Measurements from ENCODE around the gene SLC41A1. TPM values are rescaled to one million over a fixed set of nuclear protein-coding genes. Genes with fewer than 3 reads are reported as not detected.

Gene SLC41A1
- total and polyA plus RNA-seq, 2 donors (not counting 3 experiments of a cell fraction or from before 2014, with no cell fraction given): 21.7 to 22.0 TPM

DNA sequence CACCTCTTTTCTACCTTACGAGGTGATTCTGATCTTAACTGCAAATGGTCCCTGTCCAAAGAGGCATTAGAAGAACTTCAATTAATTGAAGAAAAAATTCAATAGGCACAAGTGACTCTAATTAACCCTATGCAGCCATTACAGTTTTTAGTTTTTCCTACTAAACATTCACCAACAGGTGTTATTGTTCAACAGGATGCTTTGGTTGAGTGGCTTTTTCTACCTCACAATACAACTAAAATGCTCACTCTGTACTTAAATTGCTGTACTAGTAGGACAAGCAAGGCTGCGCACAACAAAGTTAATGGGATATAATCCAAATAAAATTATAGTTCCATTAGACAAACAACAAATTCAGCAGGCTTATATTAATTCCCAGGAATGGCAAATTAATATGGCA, 48.5 kb upstream of the SLC41A1 start:
- no peaks in the 10 kb centered on the region for H3K79me2 ChIP-seq (ENCODE audit: control insufficient read depth, insufficient read depth, low read length)
- CTCF ChIA-PET: no interaction called here
- no peak overlapping the region for H3K4me2 ChIP-seq (ENCODE audit: insufficient read depth, low read length)
- no peak overlapping the region for H3K9ac ChIP-seq (replicated peaks; ENCODE audit: extremely low read depth, insufficient read depth, low read length)
- no peak for FAIRE-seq
- H3K9me3 ChIP-seq (replicated peaks; ENCODE audit: control insufficient read depth, insufficient read depth, low read length): no peaks in the 10 kb centered on the region
- no peaks in the 10 kb centered on the region for H3K4me1 ChIP-seq (ENCODE audit: control insufficient read depth, extremely low read depth, insufficient read depth, low read length)
- no peak for DNase-seq (ENCODE audit: low read depth, low spot score)
- BruUV-seq (replicated peaks): no TSS peak
- no peak overlapping the region for H3K4me3 ChIP-seq (replicated peaks in 1 of 3; ENCODE audit: insufficient read depth in 1 of 3, low read depth in 1 of 3, low read length in 3 of 3)
- H3K36me3 ChIP-seq (ENCODE audit: control insufficient read depth in 2 of 2, extremely low read depth in 1 of 2, insufficient read depth in 2 of 2, low read length in 2 of 2): no peaks in the 10 kb centered on the region
- TF ChIP-seq POLR2AphosphoS5 (IDR thresholded peaks at IDR 0.05; ENCODE audit: insufficient read depth, low read depth, low read length): no peak
- TF ChIP-seq MYC (IDR thresholded peaks at IDR 0.05; ENCODE audit: low read depth, low read length): no peak
- TF ChIP-seq, protein P1, sequence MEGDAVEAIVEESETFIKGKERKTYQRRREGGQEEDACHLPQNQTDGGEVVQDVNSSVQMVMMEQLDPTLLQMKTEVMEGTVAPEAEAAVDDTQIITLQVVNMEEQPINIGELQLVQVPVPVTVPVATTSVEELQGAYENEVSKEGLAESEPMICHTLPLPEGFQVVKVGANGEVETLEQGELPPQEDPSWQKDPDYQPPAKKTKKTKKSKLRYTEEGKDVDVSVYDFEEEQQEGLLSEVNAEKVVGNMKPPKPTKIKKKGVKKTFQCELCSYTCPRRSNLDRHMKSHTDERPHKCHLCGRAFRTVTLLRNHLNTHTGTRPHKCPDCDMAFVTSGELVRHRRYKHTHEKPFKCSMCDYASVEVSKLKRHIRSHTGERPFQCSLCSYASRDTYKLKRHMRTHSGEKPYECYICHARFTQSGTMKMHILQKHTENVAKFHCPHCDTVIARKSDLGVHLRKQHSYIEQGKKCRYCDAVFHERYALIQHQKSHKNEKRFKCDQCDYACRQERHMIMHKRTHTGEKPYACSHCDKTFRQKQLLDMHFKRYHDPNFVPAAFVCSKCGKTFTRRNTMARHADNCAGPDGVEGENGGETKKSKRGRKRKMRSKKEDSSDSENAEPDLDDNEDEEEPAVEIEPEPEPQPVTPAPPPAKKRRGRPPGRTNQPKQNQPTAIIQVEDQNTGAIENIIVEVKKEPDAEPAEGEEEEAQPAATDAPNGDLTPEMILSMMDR (IDR thresholded peaks at IDR 0.05; ENCODE audit: extremely low read depth in 1 of 2, insufficient read depth in 1 of 2, low read depth in 1 of 2, low read length in 2 of 2): no peak
- no peak for TF ChIP-seq GATA2 (IDR thresholded peaks at IDR 0.05; ENCODE audit: insufficient read depth, insufficient read length, low read depth, low read length)
- TF ChIP-seq POLR2A (IDR thresholded peaks at IDR 0.05; ENCODE audit: low read depth, low read length): no peak
- TF ChIP-seq, protein P2, sequence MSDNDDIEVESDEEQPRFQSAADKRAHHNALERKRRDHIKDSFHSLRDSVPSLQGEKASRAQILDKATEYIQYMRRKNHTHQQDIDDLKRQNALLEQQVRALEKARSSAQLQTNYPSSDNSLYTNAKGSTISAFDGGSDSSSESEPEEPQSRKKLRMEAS (IDR thresholded peaks at IDR 0.05; ENCODE audit: insufficient read depth, insufficient read length): no peak
- no peak for TF ChIP-seq EZH2 (IDR thresholded peaks at IDR 0.05; ENCODE audit: borderline replicate concordance, low read depth, low read length, severe bottlenecking)
- TF ChIP-seq FOS (IDR thresholded peaks at IDR 0.05; ENCODE audit: borderline replicate concordance, insufficient read depth, low read length): no peak
- no peak for TF ChIP-seq JUN (IDR thresholded peaks at IDR 0.05; ENCODE audit: borderline replicate concordance, insufficient read depth, insufficient read length, low read depth)
- H4K20me1 ChIP-seq (replicated peaks; ENCODE audit: control insufficient read depth, extremely low read depth, insufficient read depth, low read length): no peaks in the 10 kb centered on the region
- intact Hi-C loops (cut with micrococcal nuclease) (no loop called here), dilution Hi-C loops (cut with MboI; ENCODE audit: extremely low pct_ligation_motif_present, low sequenced_read_pairs) (no loop called here)
- H3K9me1 ChIP-seq (replicated peaks; ENCODE audit: control insufficient read depth, extremely low read depth, insufficient read depth, low read length): no peaks in the 10 kb centered on the region
- POLR2A ChIA-PET: no interaction called here
- H3K27me3 ChIP-seq (ENCODE audit: control insufficient read depth in 2 of 2, insufficient read depth in 2 of 2, low read length in 2 of 2): peaks cover 0 to 10% of the 10 kb centered on the region in 2 experiments
- H2AFZ ChIP-seq (ENCODE audit: low read depth, low read length): no peak overlapping the region
- no peak overlapping the region for H3K27ac ChIP-seq (ENCODE audit: insufficient read depth, low read depth, low read length)
